ENCODE data around the gene TMEM170A. TPM values are rescaled to one million over a fixed set of nuclear protein-coding genes. Genes with fewer than 3 reads are reported as not detected.
A peak's percentile ranks its signal among the peaks of the same experiment; 100 is the strongest.

Gene TMEM170A
- total RNA-seq, 1 experiment from 2014 or later: 15.3 TPM

DNA sequence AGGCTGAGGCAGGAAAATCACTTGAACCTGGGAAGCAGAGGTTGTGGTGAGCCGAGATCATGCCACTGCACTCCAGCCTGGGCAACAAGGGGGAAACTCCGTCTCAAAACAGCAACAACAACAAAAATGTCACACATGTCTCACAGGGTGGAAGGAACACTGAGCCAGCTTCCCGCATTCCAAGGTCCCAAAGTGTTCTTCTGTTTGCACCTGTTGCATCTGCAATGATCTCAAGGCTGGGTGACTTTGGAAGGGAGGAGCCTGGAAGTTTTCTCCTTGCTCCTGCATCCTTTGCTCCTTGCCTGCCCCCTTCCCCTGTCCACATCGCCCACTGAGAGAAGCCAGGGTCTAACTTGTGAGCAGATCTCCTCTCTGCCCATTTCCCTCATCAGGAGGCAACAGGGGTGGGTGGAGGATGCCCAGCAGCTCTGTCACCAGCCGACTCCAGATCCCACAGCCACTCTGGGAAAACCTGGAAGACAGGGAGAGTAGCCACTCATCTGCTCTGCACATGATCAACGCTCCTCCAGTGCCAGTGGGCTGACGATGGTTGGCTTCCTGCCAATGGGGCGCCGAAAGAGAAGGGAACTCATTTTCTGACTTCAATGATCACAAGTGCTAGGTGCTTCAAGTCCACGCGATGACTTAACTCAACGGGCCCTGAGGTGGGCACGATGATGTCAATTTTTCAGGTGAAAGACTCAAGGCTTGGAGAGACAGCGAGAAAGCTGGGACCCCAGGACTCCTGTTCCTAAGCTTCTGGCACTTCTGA lies 18.1 kb upstream of the TMEM170A start:
- peak; percentile 47 for DNase-seq (ENCODE audit: low read depth)

DNA sequence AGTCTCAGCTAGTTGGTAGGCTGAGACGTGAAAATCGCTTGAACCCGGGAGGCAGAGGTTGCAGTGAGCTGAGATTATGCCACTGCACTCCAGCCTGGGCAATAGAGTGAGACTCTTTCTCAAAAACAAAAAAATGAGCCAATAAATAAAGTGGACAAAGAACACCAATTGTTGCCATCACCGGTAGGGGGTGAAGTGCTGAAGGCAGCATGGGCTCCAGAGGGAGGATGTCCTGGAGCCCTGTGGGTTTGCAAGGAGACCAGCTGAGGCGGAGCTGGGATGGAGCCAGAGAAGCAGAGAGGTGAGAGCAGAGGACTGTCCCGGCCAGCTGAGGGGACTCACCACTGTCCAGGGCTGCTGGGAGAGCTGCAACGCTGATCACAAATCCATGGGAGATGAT lies 17.0 kb upstream of the TMEM170A start:
- DNase-seq (ENCODE audit: low read depth): no peak

DNA sequence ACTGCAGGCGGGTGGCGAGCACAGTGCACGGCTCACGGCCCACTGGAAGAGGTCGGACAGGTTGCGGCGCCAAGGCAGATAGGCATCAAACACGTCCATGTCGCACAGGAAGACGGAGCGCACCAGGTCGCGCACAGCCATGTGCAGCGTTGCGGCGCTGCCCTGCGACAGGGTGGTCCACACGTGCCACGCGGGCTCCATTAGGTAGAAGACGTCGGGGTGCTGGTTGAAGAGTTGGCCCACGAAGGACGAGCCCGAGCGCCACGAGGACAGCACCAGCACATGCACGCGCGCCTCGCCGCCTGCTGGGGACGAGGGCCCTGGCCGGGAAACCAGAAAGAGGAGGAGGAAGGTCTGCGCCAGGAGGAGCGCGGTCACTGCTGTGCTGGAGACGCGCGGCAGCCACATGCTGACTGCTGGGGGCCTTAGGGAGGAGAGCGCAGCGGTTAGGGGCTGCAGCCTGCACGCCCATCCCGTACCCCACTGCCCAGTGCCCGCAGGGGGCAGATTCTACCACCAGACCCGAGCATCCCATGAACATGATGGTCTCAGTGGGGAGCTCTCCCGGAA lies 15.0 kb upstream of the TMEM170A start:
- no peak for DNase-seq (ENCODE audit: low read depth)

GRCh38 chr16:75478480-75479345 lies 14.2 kb upstream of the TMEM170A start:
- DNase-seq (ENCODE audit: low read depth): no peak

DNA sequence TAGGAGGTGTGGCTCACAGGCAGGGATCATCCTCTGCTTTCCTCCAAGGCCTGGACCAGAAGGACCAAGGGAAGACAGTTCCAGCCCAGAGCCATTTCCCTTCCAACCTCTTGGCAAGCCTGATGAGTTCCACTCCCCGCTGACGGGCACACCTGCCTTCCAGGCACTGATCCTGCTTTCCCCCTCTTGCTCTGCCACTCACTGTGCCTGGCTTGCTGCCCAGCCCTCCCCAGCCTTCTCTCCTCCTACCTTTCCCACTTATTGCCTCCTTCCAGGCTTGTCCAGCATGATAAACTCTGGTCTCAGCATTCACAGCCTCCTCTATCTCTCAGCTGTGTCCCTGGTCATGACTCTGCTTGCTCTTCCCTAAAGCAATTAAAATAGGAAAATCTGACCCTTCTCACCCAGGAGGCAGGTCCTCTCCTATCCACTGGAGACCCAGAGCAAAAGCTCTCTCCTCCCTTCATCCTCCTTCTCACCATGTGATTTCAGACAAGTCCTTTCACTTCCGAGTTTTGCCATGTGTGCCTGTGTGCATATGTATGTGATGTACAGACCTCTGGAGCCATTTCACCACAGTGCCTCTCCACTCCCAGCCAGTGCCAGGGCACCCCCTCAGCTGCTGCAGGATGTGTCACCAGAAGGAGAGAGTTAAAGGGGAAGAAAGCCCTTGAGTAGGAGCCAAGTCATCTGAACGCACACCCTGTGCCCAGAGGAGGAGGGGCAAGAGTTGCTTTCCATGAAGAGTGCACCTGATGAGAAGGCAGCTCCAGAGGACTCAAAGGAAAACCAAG lies 13.4 kb upstream of the TMEM170A start:
- no peak for DNase-seq (ENCODE audit: low read depth)

DNA sequence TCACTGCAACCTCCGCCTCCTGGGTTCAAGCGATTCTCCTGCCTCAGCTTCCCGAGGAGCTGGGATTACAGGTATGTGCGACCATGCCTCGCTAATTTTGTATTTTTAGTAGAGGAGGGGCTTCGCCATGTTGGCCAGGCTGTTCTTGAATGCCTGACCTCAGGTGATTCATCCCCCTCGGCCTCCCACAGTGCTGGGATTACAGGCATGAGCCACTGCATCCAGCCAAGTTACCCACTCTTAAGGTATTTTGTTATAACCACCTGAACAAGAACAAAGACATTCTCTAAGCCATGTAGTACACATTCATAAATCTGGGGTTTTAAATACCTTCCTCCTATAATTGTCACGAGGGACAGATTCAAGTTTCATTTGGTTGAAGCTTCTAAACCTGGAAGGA lies 12.3 kb upstream of the TMEM170A start:
- DNase-seq (ENCODE audit: low read depth): peak; percentile 20

GRCh38 chr16:75475420-75475847 lies 10.9 kb upstream of the TMEM170A start:
- no peak for DNase-seq (ENCODE audit: low read depth)

- no peak for DNase-seq (ENCODE audit: low read depth)
Observed at GRCh38 chr16:75472908-75473877, 8.7 kb upstream of the TMEM170A start.

DNA sequence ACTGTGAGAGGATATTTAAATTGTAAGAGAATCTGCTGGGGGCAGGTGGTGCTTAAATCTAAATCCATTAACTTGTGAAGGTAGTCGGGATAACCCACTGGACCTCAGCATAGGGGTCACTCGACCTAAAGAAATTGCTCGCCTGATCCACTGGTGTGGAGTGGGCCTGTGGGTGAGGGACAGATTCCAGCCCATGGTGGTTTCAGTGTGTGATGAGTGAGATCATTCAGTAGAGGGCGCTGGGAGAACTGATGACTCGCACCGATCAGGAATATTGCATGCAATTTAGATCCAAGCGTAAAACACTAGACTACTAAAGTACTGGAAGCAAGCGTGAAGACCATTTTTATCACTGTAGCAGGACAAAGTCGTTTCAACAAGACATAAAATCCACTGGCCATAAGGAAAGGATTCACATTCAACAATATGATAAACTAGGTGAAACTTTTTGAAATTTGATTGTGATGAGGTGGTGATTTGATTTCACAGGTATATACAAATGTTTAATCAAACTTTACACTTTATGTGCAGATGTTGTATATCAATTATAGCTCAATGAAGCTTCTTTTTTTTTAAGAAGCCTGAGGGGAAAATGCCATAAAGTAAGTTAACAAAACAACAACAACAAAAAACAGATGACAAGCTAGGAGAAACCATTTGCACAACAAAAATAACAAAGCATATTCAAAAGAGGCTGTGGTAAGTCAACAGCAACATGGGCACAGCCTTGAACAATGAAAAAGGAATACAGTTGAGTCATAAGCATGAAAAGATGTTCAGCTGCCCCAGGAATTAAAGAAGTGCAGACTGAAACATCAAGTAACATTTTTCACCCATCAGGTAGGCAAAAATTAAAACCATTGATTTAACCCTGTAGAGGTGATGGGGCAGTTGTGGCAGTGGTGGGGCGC lies 7.5 kb upstream of the TMEM170A start:
- DNase-seq (ENCODE audit: low read depth): peak; percentile 53

DNA sequence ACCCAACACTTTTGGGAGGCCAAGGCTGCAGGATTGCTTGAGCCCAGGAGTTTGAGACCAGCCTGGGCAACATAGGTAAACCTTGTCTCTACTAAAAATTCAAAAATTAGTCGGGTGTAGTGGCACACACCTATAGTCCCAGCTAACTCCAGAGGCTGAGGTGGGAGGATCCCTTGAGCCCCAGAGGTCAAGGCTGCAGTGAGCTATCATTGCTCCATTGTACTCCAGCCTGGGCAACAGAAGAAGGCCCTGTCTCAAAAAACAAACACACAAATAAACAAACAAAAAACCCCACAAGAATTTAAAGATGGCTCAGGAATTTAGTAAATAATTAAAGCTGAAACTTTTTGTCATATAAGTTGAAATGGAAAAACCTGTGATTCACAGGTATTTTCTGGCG lies 2.3 kb upstream of the TMEM170A start:
- DNase-seq (ENCODE audit: low read depth): no peak

GRCh38 chr16:75463389-75464121 lies 934 bp downstream of the TMEM170A start:
- peak; percentile 33 for DNase-seq (ENCODE audit: low read depth)

GRCh38 chr16:75462806-75463205 lies 1.7 kb downstream of the TMEM170A start:
- no peak for DNase-seq (ENCODE audit: low read depth)

DNA sequence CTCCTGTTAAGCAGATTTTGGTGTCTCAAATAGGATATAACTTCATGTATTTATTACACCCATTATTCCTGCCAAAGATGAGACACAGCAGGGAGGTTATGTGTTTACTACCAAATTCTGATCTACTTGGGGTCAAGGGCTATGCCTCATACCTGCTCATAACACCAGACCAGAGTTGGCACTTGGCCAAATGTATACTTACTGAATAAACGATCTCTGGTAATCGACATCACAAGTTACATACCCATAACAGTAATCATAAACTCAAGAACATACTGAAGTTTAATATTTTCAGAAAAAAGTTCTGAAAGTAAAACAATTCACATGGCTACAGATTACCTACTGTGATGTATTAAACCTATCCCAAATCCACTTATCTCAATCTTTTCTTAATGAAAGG lies 2.9 kb downstream of the TMEM170A start:
- DNase-seq (ENCODE audit: low read depth): no peak

DNA sequence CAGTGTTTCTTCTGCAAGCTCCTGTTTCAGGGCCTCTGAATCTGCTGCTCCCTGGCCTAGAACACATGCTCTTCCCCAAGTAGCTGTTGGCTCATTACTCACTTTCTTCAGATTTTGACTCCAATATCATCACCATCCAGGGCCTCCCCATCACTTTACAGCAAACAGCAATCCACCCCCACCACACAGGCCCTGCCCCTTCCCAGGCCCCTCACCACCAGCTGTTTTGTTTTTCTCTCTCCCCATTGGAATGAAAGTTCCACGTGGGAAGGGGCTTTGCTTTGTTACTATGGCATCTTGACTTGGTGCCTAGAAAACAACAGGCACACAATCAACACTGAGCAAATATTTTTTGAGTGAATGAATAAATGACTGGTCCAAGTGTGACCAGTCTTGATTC lies 4.0 kb downstream of the TMEM170A start:
- DNase-seq (ENCODE audit: low read depth): no peak

DNA sequence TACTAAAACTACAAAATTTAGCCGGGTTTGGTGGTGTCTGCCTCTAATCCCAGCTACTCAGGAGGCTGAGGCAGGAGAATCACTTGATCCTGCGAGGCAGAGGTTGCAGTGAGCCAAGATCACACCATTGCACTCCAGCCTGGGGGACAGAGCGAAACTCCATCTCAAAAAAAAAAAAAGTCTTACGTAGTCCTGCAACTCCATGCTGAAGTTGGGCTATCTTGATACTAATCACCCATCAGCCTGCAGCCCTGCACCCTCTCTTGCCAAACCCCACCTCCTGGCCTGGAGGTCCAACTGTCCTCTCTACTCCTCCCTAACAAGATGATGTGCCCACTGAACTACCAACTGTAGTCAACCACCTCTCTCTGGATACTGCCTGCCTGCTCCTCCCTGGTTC lies 4.8 kb downstream of the TMEM170A start:
- DNase-seq (ENCODE audit: low read depth): no peak

GRCh38 chr16:75458439-75458838 lies 6.0 kb downstream of the TMEM170A start:
- no peak for DNase-seq (ENCODE audit: low read depth)

DNA sequence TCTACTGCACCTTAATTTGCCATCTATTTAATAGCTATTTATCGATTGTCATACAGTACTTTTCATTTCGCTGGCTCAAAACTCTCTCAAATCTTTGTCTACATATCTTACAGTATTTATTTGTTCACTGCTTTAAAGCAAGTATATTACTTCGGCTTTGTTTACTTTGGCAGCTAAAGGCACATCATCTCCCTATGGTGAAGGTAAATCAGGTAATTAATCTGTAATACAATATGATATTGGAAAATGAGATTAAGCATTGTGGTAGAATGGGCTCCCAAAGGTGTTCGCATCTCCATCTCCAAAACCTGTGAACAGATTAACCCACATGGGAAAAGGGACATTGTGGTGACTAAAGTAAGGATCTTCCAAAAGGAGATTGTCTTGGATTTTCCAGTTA lies 6.5 kb downstream of the TMEM170A start:
- DNase-seq (ENCODE audit: low read depth): no peak

GRCh38 chr16:75457485-75458021 lies 6.9 kb downstream of the TMEM170A start:
- DNase-seq (ENCODE audit: low read depth): no peak
